Kidney (tissue), 14 donors: ENCODE results near the gene ZBTB40. TPM values are rescaled to one million over a fixed set of nuclear protein-coding genes. Genes with fewer than 3 reads are reported as not detected.
A peak's percentile ranks its signal among the peaks of the same experiment; 100 is the strongest.

Source experiments
- DNase-seq, 5 donors: peaks; one replicate each; pipeline ENCODE4 v3.0.0-alpha.2; 2013 to 2020
- FAIRE-seq: peaks from 2 replicates; lab custom pipeline; 2012; peaks lifted over from hg19 to GRCh38; lab: Jason Lieb, UNC
- H3K27ac ChIP-seq, 2 donors: one replicate each; pipeline ENCODE4 v1.7.0; 2013; ENCODE audit warnings: low read depth in 2 of 2, low read length in 2 of 2, inconsistent platforms in 1 of 2
- H3K27me3 ChIP-seq: one replicate; pipeline ENCODE4 v1.7.1; 2013; ENCODE audit warnings: low read length, inconsistent platforms; ENCODE audit not compliant: control insufficient read depth, insufficient read depth
- H3K36me3 ChIP-seq, 3 donors: one replicate each; pipeline versions ENCODE4 v1.7.0 to v1.7.1; 2013; ENCODE audit warnings: low read length in 3 of 3, control low read depth in 1 of 3, inconsistent platforms in 1 of 3; ENCODE audit not compliant: insufficient read depth in 3 of 3, control insufficient read depth in 2 of 3
- H3K4me1 ChIP-seq, 3 donors: one replicate each; pipeline versions ENCODE4 v1.7.0 to v1.7.1; 2013; ENCODE audit warnings: low read length in 3 of 3, inconsistent platforms in 1 of 3, low read depth in 1 of 3; ENCODE audit not compliant: control insufficient read depth in 2 of 3, insufficient read depth in 2 of 3
- H3K4me3 ChIP-seq, 3 donors: one replicate each; pipeline versions ENCODE4 v1.7.0 to v1.8.1; 2013; ENCODE audit warnings: low read length in 3 of 3, control low read depth in 1 of 3, inconsistent platforms in 1 of 3
- H3K9ac ChIP-seq, 3 donors: one replicate each; pipeline versions ENCODE4 v1.7.0 to v1.7.1; 2013; ENCODE audit warnings: low read length in 3 of 3, control low read depth in 1 of 3, inconsistent platforms in 1 of 3
- H3K9me3 ChIP-seq, 3 donors: one replicate each; pipeline versions ENCODE4 v1.7.0 to v1.7.1; 2013; ENCODE audit warnings: low read length in 3 of 3, control low read depth in 1 of 3, inconsistent platforms in 1 of 3; ENCODE audit not compliant: control insufficient read depth in 2 of 3, insufficient read depth in 1 of 3
- CTCF ChIP-seq: IDR thresholded peaks from 3 replicates; pipeline ENCODE4 v1.5.1; 2012; ENCODE audit warnings: mild to moderate bottlenecking, moderate library complexity, borderline replicate concordance; ENCODE audit not compliant: insufficient read depth; ENCODE audit errors: extremely low read depth
- intact Hi-C: fragments of 100-400 bp; cut with DNase I; formaldehyde crosslinking; loops from one replicate; pipeline ENCODE4 v1.11.1; 2022
- polyA plus RNA-seq: library from polyadenylated mRNA; stranded (reverse); fragments of 350-450 nt; fragmentation: Illumina TruSeq; extraction: RNeasy Lipid Tissue Mini Kit (QIAGEN cat#74804); gene quantifications from one replicate; pipeline ENCODE4 v1.2.3, GENCODE V29; 2014; ENCODE audit warnings: low read depth, low replicate concordance; ENCODE audit not compliant: insufficient read depth
- total RNA-seq: library from RNA; stranded (reverse); fragmentation: NEBNext Ultra II Directional; extraction: Animal tissue kit (Norgen Biotek cat#: 25700); gene quantifications from one replicate; pipeline ENCODE4 v1.2.1, GENCODE V29; 2021
- donor health status: control.
- donor health status: control.
- donor health status: control.
- donor health status: control.
- donor health status: control.
- donor health status: DM: yes; HTN: yes; CAD: no.
- donor health status: Normal renal cell carcinoma (clear cell type).

ZBTB40 gene
- total and polyA plus RNA-seq, 2 donors from 2014 or later = 4.3 to 17.4 TPM

DNA sequence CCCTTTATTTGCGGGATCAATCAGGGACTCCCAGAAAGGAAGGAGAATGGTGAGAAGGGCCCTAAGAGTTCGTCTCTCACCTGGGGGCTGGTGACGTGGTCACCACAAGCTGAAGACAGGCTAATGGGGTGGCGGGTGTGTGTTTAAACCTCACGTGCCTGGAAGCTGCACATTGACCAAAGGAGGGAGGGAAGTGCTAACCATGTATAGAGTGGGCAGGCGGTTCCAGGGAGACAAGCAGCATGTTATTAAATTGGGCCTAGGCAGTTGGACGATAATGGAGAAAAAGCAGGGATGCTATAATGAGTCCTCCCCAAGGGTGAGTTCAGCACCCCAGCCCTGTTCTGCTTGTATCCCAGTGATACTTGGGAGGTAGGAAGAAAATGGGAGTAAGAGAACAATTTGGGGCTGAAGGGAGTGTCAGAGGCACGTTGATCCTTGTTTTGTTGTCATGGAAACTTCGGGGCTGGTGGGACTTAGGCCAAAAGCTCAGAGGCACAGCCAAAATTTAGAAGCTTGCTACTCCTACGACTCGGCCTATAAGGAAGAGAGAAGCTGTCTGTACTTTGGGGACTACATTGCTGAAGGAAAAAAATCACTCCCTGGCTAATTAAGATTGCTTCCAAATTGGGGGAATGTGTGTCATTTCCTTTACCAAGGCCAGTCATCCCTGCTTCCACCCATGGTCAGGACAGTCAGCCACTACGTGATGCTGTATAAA is 78.4 kb downstream of the ZBTB40 start:
- no peak for TF ChIP-seq CTCF
- no peaks in the 10 kb centered on the region for H3K4me1 ChIP-seq
- DNase-seq (peak in 3 of 5 donors; percentile 26 to 88 (median 46)), FAIRE-seq (no peak)
- H3K9me3 ChIP-seq = no peaks in the 10 kb centered on the region
- peaks cover 0 to 14% (median 10%) of the 10 kb centered on the region in 3 donors for H3K36me3 ChIP-seq
- intact Hi-C loops = no loop called here
- no peak overlapping the region for H3K4me3 ChIP-seq
- H3K27me3 ChIP-seq = no peaks in the 10 kb centered on the region
- no peak overlapping the region for H3K9ac ChIP-seq
- H3K27ac ChIP-seq = no peak overlapping the region

DNA sequence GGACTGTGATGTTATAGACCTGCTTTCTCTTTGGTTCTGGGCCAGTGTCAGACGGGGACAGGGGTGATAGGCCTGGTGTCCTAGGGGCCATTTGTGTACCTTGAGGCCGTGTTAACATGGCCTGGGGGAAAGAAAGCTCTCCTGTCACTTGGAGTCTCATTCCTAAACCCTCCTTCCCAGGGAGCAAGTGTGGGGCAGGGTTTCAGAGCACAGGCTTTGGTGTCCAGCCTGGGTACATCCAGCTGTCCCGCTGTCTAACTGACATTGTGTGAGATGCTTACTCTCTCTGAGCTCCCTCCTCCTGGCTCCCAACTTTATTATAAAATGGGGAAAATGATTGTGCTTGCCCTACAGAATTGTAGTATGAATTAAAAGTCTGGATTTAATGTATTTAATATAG is 79.1 kb downstream of the ZBTB40 start:
- FAIRE-seq = no peak
- no peak for TF ChIP-seq CTCF
- no peak for DNase-seq
- Histone ChIP-seq H3K4me1 (no peaks in the 10 kb centered on the region), H3K9me3 (no peaks in the 10 kb centered on the region), H3K27ac (peak overlapping the region in 1 of 2 donors; percentile 41), H3K4me3 (no peak overlapping the region), H3K27me3 (no peaks in the 10 kb centered on the region), H3K36me3 (peaks cover 0 to 14% (median 9%) of the 10 kb centered on the region in 3 donors), H3K9ac (no peak overlapping the region)
- intact Hi-C loops = no loop called here

GRCh38 chr1:22531251-22531650 is 79.6 kb downstream of the ZBTB40 start:
- no peak for TF ChIP-seq CTCF
- DNase-seq (peak in 1 of 5 donors; percentile 37), FAIRE-seq (no peak)
- Histone ChIP-seq H3K36me3 (peaks cover 0 to 13% (median 7%) of the 10 kb centered on the region in 3 donors), H3K4me1 (no peaks in the 10 kb centered on the region), H3K27ac (no peak overlapping the region), H3K9me3 (no peaks in the 10 kb centered on the region), H3K27me3 (no peaks in the 10 kb centered on the region), H3K9ac (no peak overlapping the region), H3K4me3 (no peak overlapping the region)
- intact Hi-C loops = no loop called here
